AG08395 (cell line): Measurements from ENCODE around the gene BEGAIN.
"Not testable (repeated sequence)": the region's sequence is repeated elsewhere in the genome, so short reads cannot be mapped to it uniquely, and the experiment has no call there.

Source experiments
- DNase-seq: peaks from one replicate; pipeline ENCODE4 v3.0.0; 2012; ENCODE audit warnings: mixed read lengths, low spot score

BEGAIN gene

DNA sequence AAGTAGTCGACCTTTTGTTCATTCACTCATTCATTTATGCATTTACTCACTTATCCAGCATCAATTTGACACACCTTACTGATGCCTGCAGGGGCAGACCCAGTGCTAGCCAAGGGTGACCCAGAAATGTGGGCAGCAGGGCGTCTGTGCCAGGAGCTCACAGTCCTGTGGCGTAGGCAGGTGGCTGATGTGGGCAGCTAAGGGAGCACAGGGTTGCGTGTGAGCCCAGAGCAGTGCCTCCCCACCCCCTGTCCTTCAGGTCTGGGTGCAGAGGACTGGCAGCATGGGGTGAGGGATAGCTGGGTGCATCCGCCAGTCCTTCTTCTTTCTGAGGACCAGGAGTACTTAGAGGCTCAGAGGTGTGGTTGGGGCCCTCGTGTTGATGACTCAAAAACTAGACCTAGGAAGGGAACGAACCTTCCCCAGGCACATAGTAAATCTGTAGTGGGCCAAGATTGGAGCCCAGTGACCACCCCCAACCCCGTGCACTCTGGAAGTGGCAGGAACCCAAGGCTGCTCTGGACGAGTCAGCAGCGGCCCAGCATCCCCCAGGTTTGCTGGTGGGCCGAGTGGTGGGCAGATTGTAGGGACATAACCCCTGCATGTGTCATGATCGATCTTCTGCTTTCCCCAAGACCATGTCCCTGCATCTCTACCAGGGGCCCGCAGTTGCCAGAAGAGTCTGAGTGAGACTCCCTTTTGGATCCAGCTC, 63.9 kb downstream of the BEGAIN start:
- no peak for DNase-seq

DNA sequence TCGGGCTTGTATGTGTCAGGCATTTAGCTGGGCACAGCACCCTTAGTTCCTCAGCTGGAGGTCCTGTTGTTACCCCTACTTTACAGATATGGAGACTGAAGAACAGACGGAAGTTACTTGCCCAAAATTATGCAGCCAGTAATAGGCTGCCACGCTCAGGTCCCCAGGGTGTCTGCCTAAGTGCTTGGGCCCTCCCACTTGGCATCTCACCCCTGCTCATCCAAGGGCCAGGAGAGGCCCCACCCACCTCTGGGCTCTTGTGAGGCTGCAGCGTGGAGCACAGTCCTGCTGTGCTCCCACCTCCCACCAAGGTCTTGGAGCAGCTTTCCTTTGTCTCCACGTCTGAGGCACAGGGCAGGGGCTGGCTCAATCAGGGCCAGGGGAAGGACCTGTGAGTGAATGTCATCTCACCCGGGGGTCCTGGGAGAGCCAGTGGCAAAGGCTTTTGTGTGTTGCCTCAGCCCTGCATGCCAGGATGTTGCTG, 64.6 kb downstream of the BEGAIN start:
- no peak for DNase-seq

DNA sequence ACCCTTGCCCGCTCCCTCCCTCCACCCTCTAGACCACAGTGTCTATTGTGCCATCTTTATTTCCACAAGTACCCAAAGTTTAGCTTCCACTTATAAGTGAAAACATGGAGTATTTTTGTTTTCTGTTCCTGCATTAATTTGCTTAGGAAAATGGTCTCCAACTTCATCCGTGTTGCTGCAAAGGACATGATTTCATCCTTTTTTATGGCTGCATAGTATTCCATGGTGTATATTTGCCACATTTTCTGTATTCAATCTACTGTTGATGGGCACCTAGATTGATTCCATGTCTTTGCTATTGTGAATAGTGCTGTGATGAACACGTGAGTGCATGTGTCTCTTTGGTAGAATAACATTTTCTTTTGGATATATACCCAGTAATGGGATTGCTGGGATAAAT, 81.2 kb downstream of the BEGAIN start:
- not testable (repeated sequence) for DNase-seq

DNA sequence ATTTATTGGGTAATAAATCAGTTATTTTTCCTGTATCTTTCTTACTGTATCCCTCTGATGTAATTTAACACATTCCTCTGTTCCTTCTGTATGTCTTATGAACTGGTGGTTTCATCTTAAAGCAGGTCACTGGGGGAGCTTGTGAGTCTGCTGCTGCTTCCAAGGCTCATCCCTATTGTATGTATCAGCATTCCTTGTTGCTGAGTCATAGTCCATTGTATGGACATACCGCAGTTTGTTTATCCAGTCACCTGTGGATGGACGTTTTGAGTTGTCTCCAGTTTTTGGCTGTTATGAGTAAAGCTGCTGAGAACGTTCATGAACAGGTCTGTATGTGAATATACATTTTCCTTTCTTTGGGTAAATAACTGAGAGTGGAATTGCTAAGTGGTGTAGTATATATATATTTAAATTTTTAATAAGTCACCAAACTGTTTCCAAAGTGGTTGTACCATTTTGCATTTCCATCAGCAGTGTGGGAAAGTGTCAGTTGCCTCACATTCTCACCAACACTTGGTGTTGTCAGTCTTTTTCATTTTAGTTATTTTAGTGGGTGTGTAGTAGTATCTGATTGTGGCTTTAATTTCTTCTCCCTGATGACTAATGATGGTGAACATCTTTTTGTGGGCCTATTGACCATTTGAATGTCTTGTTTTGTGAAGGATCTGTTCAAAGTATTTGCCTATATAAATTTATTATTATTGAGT, 82.7 kb downstream of the BEGAIN start:
- DNase-seq, result no peak

DNA sequence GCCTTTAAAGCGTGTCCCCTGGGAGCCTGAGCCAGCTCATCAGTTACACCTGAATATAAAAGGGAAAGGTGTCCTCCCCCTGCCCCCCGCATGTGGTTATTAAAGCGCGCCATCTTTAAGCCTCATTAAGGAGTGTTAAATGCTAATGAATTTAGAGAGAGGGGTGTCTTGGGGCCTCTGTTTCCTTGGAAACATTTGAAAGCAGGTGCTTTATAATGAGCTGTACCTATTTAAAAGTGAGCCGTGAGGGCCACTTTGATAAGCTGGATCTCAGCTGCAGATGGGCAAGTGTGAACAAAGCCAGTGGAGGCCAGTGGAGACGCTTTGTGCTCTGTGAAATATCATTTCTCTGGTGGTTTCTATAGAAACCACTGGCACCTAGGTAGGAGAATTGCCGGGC, 84.0 kb downstream of the BEGAIN start:
- no peak for DNase-seq

DNA sequence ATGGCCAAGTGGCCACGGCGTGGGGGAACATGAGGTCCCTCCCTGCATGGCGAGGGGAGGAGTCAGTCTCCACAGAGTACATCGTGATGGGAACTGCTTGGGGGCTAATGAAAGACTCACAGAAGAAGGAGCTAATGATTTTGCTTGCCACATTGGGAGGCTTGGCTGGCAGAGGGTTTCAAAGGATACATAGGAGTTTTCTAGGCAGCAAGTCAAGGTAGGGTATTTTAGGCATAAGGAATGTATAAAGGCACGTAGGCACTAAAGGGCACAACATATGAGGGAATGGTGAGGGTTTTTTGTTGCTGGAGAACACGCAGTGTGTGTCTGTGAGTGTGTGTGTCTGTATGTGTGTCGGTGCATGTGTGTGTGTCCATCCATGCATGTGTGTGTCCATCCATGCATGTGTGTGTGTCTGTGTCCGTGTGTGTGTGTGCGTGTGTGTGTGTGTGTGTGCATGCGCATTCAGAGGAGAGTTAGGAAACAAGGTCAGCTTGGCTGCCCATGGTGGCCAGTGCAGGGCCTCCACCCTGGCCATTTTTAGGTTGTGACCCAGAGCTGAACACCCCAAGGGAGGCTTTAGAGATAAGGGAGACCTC, 84.5 kb downstream of the BEGAIN start:
- no peak for DNase-seq

DNA sequence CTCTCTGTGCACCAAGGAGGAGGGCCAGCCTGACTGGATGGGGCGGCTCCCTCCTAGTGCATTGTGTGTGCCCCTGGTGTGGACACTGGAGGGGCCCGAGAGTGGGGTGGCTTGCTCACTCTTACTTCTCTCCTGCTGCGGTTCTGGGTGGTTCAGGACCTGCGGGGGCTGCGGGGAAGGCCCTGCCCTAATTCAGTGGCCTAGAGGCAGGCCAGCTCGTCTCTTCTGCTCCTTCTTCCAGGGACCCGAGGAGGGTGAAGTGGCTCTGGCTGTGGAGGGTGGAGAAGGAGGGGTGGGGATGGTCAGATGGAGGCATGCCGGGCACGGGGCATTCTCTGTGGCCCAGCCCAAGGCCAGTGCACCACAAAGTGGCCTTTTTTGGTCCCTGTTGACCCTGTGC, 87.1 kb downstream of the BEGAIN start:
- DNase-seq, result no peak

DNA sequence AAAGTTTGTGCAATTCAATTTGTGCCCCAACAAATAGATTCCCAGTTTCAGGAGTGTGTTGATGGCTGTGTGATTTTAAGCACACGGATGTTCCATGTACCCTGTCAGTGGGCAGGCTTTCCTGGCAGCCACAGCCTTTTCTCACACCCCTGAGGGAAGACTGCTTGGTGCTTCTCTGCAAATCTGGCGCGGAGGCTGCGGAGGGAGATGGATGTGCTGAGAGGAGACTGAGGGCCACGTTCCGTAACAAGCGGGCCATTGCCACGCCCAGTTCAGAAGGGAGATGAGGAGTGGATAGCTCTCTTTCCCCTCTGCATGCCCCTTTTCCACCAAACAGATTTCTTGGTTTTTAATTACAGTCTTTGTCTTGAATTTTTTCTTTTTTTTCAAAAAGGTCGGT, 89.1 kb downstream of the BEGAIN start:
- no peak for DNase-seq

DNA sequence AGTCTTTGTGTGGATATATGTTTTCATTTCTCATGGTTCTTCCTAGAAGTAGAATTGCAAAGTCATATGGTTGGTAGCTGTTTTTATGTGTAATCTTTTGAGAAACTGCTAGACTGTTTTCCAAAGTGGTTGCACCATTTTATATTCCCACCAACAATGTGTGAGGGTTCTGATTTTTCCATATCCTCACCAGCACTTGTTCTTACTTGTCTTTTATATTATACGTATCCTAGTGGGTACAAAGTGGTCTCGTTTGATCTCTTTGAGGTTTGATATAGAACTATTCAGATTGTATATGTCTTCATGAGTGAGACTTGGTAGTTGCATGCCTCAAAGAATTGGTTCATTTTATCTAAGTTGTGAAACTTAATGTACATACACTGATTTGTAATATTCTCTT, 91.3 kb downstream of the BEGAIN start:
- no peak for DNase-seq

DNA sequence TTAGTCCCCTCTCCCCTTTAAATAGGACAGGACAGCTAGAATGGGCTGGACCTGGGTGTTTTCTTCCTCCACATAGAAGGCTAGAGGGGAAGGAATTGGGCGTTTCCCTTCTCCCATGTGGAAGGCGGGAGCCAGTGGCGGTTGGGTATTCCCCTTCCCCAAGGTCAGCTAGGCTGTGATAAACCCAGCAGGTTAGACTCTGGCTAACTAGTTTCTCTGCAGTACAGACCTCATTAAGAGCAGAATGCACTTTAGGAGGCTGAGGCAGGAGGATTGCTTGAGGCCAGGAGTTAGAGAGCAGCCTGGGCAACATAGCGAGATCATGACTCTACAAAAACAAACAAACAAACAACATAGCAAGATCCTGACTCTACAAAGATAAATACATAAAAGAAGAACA, 92.6 kb downstream of the BEGAIN start:
- DNase-seq, result no peak

DNA sequence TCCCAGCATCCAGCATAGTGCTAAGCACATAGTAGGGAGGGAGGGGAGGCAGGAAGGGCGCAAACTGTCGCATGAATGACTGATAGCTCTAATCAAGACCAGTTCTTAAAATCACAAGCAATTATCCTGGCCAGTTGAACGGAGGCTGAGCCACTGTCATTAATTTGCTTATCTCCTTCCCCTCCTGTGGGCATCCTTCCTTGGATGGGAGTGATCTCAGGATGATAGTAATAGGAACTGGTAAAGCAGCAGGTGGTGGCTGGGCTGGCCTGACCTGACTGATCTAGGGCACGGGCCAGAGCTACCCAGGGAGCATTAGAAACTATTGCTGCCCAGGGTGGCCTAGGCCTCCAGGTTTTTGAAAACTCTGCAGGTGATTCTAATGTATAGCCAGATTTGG, 97.0 kb downstream of the BEGAIN start:
- DNase-seq, result no peak

DNA sequence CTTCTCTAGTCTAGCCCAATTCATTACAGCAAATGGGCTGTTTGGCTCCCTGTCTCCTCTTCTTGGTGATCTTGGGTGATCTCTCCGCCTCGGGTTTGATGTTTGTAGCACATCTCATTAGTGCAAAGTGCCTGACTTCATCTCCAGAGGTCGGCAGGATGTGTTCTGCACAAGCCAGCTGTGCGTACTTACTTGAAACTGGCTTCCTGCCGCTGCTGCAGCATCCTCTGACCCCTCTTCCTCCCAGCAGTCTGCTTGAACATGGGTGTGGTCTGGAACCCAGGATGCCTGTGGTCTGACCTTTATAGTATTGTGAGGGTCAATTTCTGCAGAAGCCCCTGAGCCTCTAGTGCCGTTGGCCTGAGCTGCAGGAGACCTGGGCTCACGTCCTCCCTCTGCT, 99.2 kb downstream of the BEGAIN start:
- no peak for DNase-seq

DNA sequence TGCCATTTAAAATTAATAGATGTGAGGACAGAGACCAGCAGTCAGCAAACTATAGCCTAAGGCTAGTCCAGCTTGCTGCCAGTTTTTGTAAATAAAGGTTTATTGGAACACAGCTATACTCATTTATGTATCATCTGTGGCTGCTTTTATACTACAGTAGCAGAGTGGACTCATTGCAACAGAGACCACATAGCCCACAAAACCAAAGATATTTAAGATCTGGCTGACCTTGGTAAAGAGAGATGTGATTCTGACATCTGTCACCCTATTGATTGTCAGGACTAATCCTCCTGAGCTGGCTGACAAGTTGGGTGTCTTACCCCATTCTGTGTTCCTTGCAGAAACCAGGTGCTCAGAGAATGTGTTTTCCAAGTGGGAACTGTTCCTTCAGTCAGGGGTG, 99.9 kb downstream of the BEGAIN start:
- DNase-seq, result no peak
